ENCODE measurements around the gene LRP5.
A peak's percentile ranks its signal among the peaks of the same experiment; 100 is the strongest.
"Not testable (repeated sequence)": the region's sequence is repeated elsewhere in the genome, so short reads cannot be mapped to it uniquely, and the experiment has no call there.

LRP5 gene

GRCh38 chr11:68392822-68393221, 80.4 kb downstream of the LRP5 start:
- H3K4me3 ChIP-seq, result no peak overlapping the region

DNA sequence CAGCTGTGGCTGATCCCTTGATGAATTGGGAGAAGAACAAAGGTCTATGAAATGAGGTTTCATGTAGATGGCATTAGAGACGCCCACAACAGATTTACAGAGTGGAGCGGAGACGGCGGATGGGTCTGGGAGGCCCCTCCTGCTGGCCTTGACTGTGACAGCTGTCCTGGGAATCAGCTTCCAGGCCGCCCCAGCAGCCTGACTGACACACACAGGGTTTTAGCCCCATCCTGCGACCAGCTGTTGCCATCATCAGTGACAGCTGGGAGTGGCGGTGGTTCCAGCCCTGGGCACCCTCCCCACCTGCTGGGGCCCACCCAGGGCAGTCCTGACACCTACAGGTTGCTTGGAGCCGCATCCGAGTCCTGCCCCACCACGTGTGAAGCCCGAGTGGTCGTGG, 84.1 kb downstream of the LRP5 start:
- Histone ChIP-seq H3K4me3 (no peak overlapping the region), H3K4me1 (peaks cover 49% of the 10 kb centered on the region), H3K27me3 (no peaks in the 10 kb centered on the region), H3K9ac (no peak overlapping the region; the same call in 1 of the 2 replicates), H3K4me2 (peak overlapping the region; percentile 77; the same call in 1 of the 2 replicates), H3K36me3 (peaks cover 98% of the 10 kb centered on the region), H3K27ac (0 out of 2 replicates have a peak overlapping the region, but pooled peaks have one; percentile 58), H3K9me3 (no peaks in the 10 kb centered on the region), H4K20me1 (peaks cover 100% of the 10 kb centered on the region)
- no peak for TF ChIP-seq Cebpa-rat (IDR thresholded peaks at IDR 0.05)

More at GRCh38 chr11:68392822-68393221, 80.4 kb downstream of the LRP5 start:
- H3K27me3 ChIP-seq, result no peaks in the 10 kb centered on the region
- H3K9me3 ChIP-seq, result no peaks in the 10 kb centered on the region
- peaks cover 100% of the 10 kb centered on the region for H4K20me1 ChIP-seq
- peaks cover 100% of the 10 kb centered on the region for H3K36me3 ChIP-seq
- no peak for TF ChIP-seq Cebpa-rat (IDR thresholded peaks at IDR 0.05)
- peaks cover 31% of the 10 kb centered on the region for H3K4me1 ChIP-seq
- no peak overlapping the region for H3K9ac ChIP-seq
- no peak overlapping the region for H3K4me2 ChIP-seq
- H3K27ac ChIP-seq, result no peak overlapping the region

DNA sequence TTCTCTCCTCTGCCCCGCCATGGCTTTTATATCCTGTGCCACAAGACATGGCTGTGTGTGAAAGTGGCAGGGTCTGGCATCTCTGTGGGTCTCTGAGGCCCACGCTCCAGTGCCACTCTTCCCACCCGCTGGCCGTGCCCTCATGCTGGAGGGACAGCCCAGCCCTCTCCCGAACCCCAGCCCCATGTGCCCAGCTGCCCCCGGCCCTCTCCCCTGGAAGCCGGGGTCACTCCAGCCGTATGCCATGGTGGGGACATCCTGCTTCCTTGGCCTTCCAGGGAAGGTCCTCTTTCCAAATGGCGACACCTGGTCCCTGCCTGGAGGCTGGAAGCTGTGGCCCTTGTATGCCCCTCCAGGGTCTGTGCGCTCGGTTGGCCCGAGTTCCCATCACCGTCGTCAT, 84.9 kb downstream of the LRP5 start:
- H3K27ac ChIP-seq, result peak overlapping the region; percentile 58
- no peak overlapping the region for H3K4me3 ChIP-seq
- H3K27me3 ChIP-seq, result no peaks in the 10 kb centered on the region
- H3K9me3 ChIP-seq, result no peaks in the 10 kb centered on the region
- 0 out of 2 replicates have a peak overlapping the region, but pooled peaks have one; percentile 24 for H3K9ac ChIP-seq
- H3K4me1 ChIP-seq, result peaks cover 49% of the 10 kb centered on the region
- peaks cover 98% of the 10 kb centered on the region for H3K36me3 ChIP-seq
- TF ChIP-seq Cebpa-rat (IDR thresholded peaks at IDR 0.05), result no peak
- peaks cover 100% of the 10 kb centered on the region for H4K20me1 ChIP-seq
- peak overlapping the region; percentile 77 for H3K4me2 ChIP-seq

DNA sequence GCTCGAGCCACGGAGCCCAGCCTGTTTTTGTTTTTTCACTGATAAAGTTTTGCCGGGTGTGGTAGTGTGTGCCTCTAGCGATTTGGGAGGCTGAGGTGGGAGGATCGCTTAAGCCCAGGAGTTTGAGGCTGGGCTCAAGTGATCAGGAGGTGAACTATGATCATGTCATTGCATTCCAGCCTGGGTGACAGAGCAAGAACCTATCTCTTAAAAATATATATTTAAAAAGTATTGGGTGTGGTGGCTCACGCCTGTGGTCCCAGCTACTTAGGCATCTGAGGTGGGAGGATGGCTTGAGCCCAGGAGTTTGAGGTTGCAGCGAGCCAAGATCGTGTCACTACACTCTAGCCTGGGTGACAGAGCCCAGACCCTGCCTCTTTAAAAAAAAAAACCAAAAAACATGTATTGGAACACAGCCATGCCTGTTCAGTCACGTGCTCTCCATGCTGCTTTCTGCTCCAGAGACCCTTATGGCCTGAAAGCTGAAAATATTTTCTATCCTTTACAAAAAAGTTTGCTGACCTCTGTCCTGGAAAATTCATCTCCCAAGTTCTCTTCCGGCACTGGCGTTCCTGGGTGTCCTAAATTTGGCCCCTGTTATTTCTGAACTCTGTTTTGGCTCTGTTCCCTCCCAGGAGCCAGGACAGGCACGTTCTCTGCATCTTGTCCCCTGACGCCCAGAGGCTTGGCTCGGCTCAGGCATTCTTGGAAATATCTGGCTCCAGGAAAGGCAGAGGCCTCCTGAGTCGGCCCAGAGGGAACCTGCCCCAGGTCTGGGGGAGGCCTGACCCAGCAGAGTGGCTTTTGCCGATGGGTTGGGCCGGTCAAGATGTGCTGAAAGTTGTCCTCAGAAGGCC, 86.8 kb downstream of the LRP5 start:
- Histone ChIP-seq H3K27ac (peak overlapping the region; percentile 56), H3K9ac (peak overlapping the region; percentile 41; the same call in 1 of the 2 replicates), H3K4me2 (peak overlapping the region; percentile 77), H4K20me1 (peaks cover 99% of the 10 kb centered on the region), H3K4me3 (no peak overlapping the region), H3K9me3 (no peaks in the 10 kb centered on the region), H3K36me3 (peaks cover 98% of the 10 kb centered on the region), H3K4me1 (peaks cover 49% of the 10 kb centered on the region), H3K27me3 (no peaks in the 10 kb centered on the region)
- TF ChIP-seq Cebpa-rat (IDR thresholded peaks at IDR 0.05), result no peak

DNA sequence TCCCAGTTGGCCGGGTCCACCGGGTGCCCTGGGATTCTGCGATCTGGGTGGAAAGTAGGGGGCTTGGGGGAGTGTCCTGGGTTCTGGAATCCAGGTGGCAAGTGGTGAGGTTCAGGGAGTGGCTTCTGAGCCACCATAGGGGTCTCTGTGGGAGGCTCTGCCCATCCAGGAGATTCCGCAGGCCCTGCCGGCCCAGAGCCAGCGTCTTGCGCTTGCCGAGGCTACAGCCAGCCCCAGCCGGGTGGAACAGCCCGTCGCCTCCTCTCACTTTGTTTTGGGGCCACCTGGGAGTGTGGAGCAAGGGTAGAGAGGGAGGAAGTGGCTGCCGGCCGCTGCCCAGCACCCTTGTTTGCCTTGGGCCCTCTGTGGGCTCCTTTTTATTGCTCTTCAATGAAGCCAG, 87.5 kb downstream of the LRP5 start:
- peak overlapping the region; percentile 56 for H3K27ac ChIP-seq
- H3K27me3 ChIP-seq, result no peaks in the 10 kb centered on the region
- H3K4me3 ChIP-seq, result no peak overlapping the region
- H3K4me2 ChIP-seq, result 0 out of 2 replicates have a peak overlapping the region, but pooled peaks have one; percentile 77
- 0 out of 2 replicates have a peak overlapping the region, but pooled peaks have one; percentile 24 for H3K9ac ChIP-seq
- peaks cover 49% of the 10 kb centered on the region for H3K4me1 ChIP-seq
- H4K20me1 ChIP-seq, result peaks cover 94% of the 10 kb centered on the region
- no peaks in the 10 kb centered on the region for H3K9me3 ChIP-seq
- no peak for TF ChIP-seq Cebpa-rat (IDR thresholded peaks at IDR 0.05)
- H3K36me3 ChIP-seq, result peaks cover 96% of the 10 kb centered on the region

DNA sequence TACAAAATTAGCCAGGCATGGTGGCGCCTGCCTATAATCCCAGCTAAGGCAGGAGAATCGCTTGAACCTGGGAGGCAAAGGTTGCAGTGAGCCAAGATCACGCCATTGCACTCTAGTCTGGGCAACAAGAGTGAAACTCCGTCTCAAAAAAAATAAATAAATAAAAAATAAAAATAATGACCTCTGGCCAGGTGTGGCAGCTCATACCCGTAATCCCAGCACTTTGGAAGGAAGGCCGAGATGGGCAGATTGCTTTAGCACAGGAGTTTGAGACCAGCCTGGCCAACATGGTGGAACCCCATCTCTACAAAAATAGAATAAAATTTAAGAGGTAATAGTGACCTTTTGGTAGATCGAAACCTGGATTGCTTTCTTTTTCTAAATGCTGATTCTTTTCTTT, 88.2 kb downstream of the LRP5 start:
- H4K20me1 ChIP-seq, result peaks cover 93% of the 10 kb centered on the region
- not testable (repeated sequence) for H3K9me3 ChIP-seq, H3K4me2 ChIP-seq, H3K27ac ChIP-seq, H3K27me3 ChIP-seq, H3K9ac ChIP-seq, H3K4me3 ChIP-seq
- H3K36me3 ChIP-seq, result peaks cover 96% of the 10 kb centered on the region
- peaks cover 45% of the 10 kb centered on the region for H3K4me1 ChIP-seq

DNA sequence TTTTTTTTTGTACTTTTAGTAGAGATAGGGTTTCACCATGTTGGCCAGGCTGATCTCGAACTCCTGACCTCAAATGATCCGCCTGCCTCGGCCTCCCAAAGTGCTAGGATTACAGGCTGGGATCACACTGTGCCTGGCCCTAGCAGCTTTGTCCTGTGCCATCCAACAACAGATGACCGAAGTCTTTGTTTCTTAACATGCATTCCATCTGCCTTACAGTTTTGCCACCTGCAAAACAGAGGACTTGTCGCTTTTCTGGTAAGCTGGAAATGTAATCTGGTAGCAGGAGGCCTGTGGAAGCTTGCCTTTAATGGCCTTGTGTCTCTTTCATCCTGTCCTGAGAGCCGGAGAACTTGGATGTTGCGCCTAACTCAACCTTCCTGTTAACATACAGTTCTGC, 89.5 kb downstream of the LRP5 start:
- Histone ChIP-seq H4K20me1 (peaks cover 93% of the 10 kb centered on the region), H3K4me3 (no peak overlapping the region), H3K4me2 (no peak overlapping the region), H3K27ac (no peak overlapping the region), H3K9me3 (no peaks in the 10 kb centered on the region), H3K27me3 (no peaks in the 10 kb centered on the region), H3K4me1 (peaks cover 32% of the 10 kb centered on the region), H3K9ac (no peak overlapping the region), H3K36me3 (peaks cover 96% of the 10 kb centered on the region)
- no peak for TF ChIP-seq Cebpa-rat (IDR thresholded peaks at IDR 0.05)

DNA sequence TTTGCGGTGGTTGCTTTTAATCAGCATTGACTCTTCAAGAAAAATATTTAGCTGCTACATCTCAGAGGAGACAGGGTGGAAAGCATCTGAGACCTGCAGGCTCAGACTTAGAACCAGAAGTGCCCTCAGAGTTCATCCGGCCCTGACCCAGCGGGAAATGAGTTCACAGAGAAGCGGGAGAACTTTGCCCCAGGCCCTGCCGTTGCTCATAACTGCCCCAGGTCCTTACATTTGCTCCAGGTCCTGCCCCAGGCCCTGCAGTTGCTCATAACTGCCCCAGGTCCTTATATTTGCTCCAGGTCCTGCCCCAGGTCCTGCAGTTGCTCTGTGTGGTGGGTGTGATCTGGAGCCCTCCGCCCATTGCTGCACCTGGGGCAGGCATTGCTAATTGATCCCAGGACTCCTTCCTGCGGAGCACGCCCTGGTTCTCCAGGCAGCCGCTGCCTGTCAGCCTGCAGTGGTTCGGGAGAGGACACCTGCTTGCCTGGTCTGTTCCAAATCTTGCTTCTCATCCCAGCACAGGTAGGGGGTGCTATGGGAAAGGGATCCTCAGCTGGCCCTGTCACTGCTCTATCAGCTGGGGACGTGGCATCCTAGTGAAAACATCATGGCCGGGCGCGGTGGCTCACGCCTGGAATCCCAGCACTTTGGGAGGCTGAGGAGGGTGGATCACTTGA, 90.1 kb downstream of the LRP5 start:
- no peak overlapping the region for H3K4me3 ChIP-seq
- H3K27me3 ChIP-seq, result no peaks in the 10 kb centered on the region
- no peak overlapping the region for H3K4me2 ChIP-seq
- H3K27ac ChIP-seq, result no peak overlapping the region
- H3K36me3 ChIP-seq, result peaks cover 96% of the 10 kb centered on the region
- H3K4me1 ChIP-seq, result peaks cover 26% of the 10 kb centered on the region
- H4K20me1 ChIP-seq, result peaks cover 87% of the 10 kb centered on the region
- TF ChIP-seq Cebpa-rat (IDR thresholded peaks at IDR 0.05), result no peak
- no peaks in the 10 kb centered on the region for H3K9me3 ChIP-seq
- H3K9ac ChIP-seq, result no peak overlapping the region

DNA sequence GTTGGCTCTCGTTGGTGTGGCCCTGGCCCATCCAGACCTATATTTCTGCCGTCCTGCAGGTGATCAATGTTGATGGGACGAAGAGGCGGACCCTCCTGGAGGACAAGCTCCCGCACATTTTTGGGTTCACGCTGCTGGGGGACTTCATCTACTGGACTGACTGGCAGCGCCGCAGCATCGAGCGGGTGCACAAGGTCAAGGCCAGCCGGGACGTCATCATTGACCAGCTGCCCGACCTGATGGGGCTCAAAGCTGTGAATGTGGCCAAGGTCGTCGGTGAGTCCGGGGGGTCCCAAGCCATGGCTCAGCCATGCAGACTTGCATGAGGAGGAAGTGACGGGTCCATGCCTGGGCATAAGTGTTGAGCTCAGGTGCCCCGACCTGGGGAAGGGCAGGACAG, 91.0 kb downstream of the LRP5 start:
- Histone ChIP-seq H3K9me3 (no peaks in the 10 kb centered on the region), H3K4me3 (no peak overlapping the region), H4K20me1 (peaks cover 78% of the 10 kb centered on the region), H3K4me1 (peaks cover 17% of the 10 kb centered on the region), H3K4me2 (no peak overlapping the region), H3K27ac (no peak overlapping the region), H3K27me3 (no peaks in the 10 kb centered on the region), H3K36me3 (peaks cover 97% of the 10 kb centered on the region), H3K9ac (no peak overlapping the region)
- no peak for TF ChIP-seq Cebpa-rat (IDR thresholded peaks at IDR 0.05)

DNA sequence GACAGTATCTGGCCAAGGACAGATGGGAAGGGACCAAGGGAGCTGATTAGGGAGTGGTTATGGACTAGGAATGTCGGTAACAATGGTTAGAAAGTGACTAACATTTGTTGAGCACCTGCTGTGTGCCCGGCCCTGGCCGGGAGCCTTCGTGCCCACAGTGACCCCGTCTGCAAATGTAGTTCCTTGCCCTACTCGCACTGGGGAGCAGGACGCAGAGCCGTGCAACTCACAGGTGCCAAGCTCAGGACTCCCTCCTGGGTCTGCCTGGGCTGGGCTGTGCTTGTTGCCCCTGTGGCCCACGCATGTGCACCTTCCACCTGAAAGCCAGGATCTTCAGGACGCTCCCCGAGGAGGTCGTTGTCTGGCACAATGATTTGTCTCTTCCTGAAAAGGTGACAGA, 91.4 kb downstream of the LRP5 start:
- no peak for TF ChIP-seq Cebpa-rat (IDR thresholded peaks at IDR 0.05)
- H3K9ac ChIP-seq, result no peak overlapping the region
- no peak overlapping the region for H3K4me3 ChIP-seq

More for the DNA sequence above, 91.4 kb downstream of the LRP5 start:
- H3K4me2 ChIP-seq, result no peak overlapping the region
- H4K20me1 ChIP-seq, result peaks cover 73% of the 10 kb centered on the region
- peaks cover 98% of the 10 kb centered on the region for H3K36me3 ChIP-seq
- H3K4me1 ChIP-seq, result peaks cover 13% of the 10 kb centered on the region
- H3K27me3 ChIP-seq, result no peaks in the 10 kb centered on the region
- H3K27ac ChIP-seq, result no peak overlapping the region
- H3K9me3 ChIP-seq, result no peaks in the 10 kb centered on the region
